NCI-H146 treated with DMSO at 0.1 percent for 48 hours (cell line): Measurements from ENCODE around the gene ENPP6.

Source experiments
- DNase-seq: peaks from one replicate; lab custom pipeline; 2025; ENCODE audit not compliant: unreplicated experiment; lab: John Stamatoyannopoulos, UW

ENPP6 gene

GRCh38 chr4:184192933-184193332 is 24.7 kb downstream of the ENPP6 start:
- DNase-seq: no peak

GRCh38 chr4:184191267-184191666 is 26.4 kb downstream of the ENPP6 start:
- DNase-seq: no peak

- DNase-seq: no peak
Measured at GRCh38 chr4:184190711-184191110, 27.0 kb downstream of the ENPP6 start.

- no peak for DNase-seq
Measured at GRCh38 chr4:184189966-184190365, 27.7 kb downstream of the ENPP6 start.

GRCh38 chr4:184188443-184189400 is 29.0 kb downstream of the ENPP6 start:
- DNase-seq: no peak

- no peak for DNase-seq
Measured at GRCh38 chr4:184177271-184177670, 40.4 kb downstream of the ENPP6 start.

- DNase-seq: no peak
Measured at GRCh38 chr4:184174571-184175488, 42.8 kb downstream of the ENPP6 start.

- DNase-seq: no peak
Measured at GRCh38 chr4:184171011-184171410, 46.7 kb downstream of the ENPP6 start.

- DNase-seq: no peak
Measured at GRCh38 chr4:184169225-184169867, 48.3 kb downstream of the ENPP6 start.

GRCh38 chr4:184168406-184169019 is 49.2 kb downstream of the ENPP6 start:
- DNase-seq: no peak

- DNase-seq: no peak
Measured at GRCh38 chr4:184167576-184167975, 50.1 kb downstream of the ENPP6 start.

- DNase-seq: no peak
Measured at GRCh38 chr4:184166736-184167135, 50.9 kb downstream of the ENPP6 start.

- DNase-seq: no peak
Measured at GRCh38 chr4:184165291-184165690, 52.4 kb downstream of the ENPP6 start.

GRCh38 chr4:184163813-184164212 is 53.9 kb downstream of the ENPP6 start:
- no peak for DNase-seq

GRCh38 chr4:184162596-184162995 is 55.1 kb downstream of the ENPP6 start:
- no peak for DNase-seq

- no peak for DNase-seq
Measured at GRCh38 chr4:184157322-184157721, 60.4 kb downstream of the ENPP6 start.

- no peak for DNase-seq
Measured at GRCh38 chr4:184156163-184156920, 61.3 kb downstream of the ENPP6 start.

GRCh38 chr4:184154199-184154598 is 63.5 kb downstream of the ENPP6 start:
- DNase-seq: no peak

GRCh38 chr4:184153781-184154180 is 63.9 kb downstream of the ENPP6 start:
- DNase-seq: no peak

- no peak for DNase-seq
Measured at GRCh38 chr4:184151988-184152485, 65.6 kb downstream of the ENPP6 start.
